MCF 10A (cell line): ENCODE data around the gene MRPL20. TPM values are rescaled to one million over a fixed set of nuclear protein-coding genes. Genes with fewer than 3 reads are reported as not detected.
"Not testable (repeated sequence)": the region's sequence is repeated elsewhere in the genome, so short reads cannot be mapped to it uniquely, and the experiment has no call there.

Experiments
- BruUV-seq: library from RNA; stranded (reverse); fragments of 400-500 nt; replicated peaks from 2 replicates; lab custom pipeline; 2021; lab: Mats Ljungman, UMichigan
- CTCF ChIA-PET: fragments of 300-600 bp; sonication (Branson Sonifier 250); formaldehyde crosslinking; extraction: SDS; loops from one replicate; lab custom pipeline; 2021; ENCODE audit warnings: antibody characterized with exemption, inconsistent platforms; lab: Yijun Ruan, JAX
- POLR2A ChIA-PET: fragments of 300-600, 350-650 bp; sonication (Branson Sonifier 250); formaldehyde crosslinking; extraction: SDS; loops from one replicate; lab custom pipeline; 2020; ENCODE audit warnings: antibody characterized with exemption, inconsistent platforms; lab: Yijun Ruan, JAX
- DNase-seq: peaks from one replicate; pipeline ENCODE4 v3.0.0-alpha.2; 2018; ENCODE audit not compliant: unreplicated experiment
- H3K27ac Mint-ChIP-seq: one replicate; pipeline ENCODE4 v1.8.0; 2022; ENCODE audit warnings: mild to moderate bottlenecking, low read depth, mixed read lengths; ENCODE audit not compliant: unreplicated experiment
- H3K27me3 Mint-ChIP-seq: one replicate; pipeline ENCODE4 v1.8.0; 2022; ENCODE audit warnings: mixed read lengths; ENCODE audit not compliant: insufficient read depth, unreplicated experiment
- H3K36me3 Mint-ChIP-seq: one replicate; pipeline ENCODE4 v1.8.0; 2022; ENCODE audit warnings: mild to moderate bottlenecking, moderate library complexity, mixed read lengths; ENCODE audit not compliant: insufficient read depth, unreplicated experiment
- H3K4me1 Mint-ChIP-seq: one replicate; pipeline ENCODE4 v1.8.0; 2022; ENCODE audit warnings: mixed read lengths; ENCODE audit not compliant: insufficient read depth, unreplicated experiment
- H3K4me3 Mint-ChIP-seq: one replicate; pipeline ENCODE4 v1.8.0; 2022; ENCODE audit warnings: mild to moderate bottlenecking, moderate library complexity, mixed read lengths; ENCODE audit not compliant: unreplicated experiment
- H3K9me3 Mint-ChIP-seq: one replicate; pipeline ENCODE4 v1.8.0; 2022; ENCODE audit warnings: mixed read lengths; ENCODE audit not compliant: unreplicated experiment
- CTCF ChIP-seq: fragments of 200-600 bp; IDR thresholded peaks from one replicate; pipeline ENCODE4 v1.8.0; 2022; ENCODE audit warnings: antibody characterized with exemption, mild to moderate bottlenecking; ENCODE audit not compliant: unreplicated experiment
- intact Hi-C: fragments of 100-400 bp; cut with micrococcal nuclease; formaldehyde crosslinking; loops from 2 replicates; pipeline ENCODE4 v1.14.1; 2022
- total RNA-seq: library from RNA; stranded (reverse); gene quantifications from 2 replicates; pipeline ENCODE4 v1.2.3, GENCODE V29; 2022

Gene MRPL20
- total RNA-seq, 1 experiment from 2014 or later: 137 TPM

GRCh38 chr1:1452882-1453281 is 45.8 kb upstream of the MRPL20 start:
- CTCF ChIA-PET: no interaction called here
- H3K27ac Mint-ChIP-seq: no peak overlapping the region
- BruUV-seq: no TSS peak
- H3K36me3 Mint-ChIP-seq: no peaks in the 10 kb centered on the region
- intact Hi-C loops: no loop called here
- H3K4me3 Mint-ChIP-seq: no peak overlapping the region
- TF ChIP-seq CTCF: no peak
- H3K27me3 Mint-ChIP-seq: peaks cover 15% of the 10 kb centered on the region
- POLR2A ChIA-PET: no interaction called here
- no peaks in the 10 kb centered on the region for H3K4me1 Mint-ChIP-seq
- DNase-seq: no peak
- no peaks in the 10 kb centered on the region for H3K9me3 Mint-ChIP-seq

GRCh38 chr1:1452365-1452739 is 45.3 kb upstream of the MRPL20 start:
- not testable (repeated sequence) for DNase-seq

DNA sequence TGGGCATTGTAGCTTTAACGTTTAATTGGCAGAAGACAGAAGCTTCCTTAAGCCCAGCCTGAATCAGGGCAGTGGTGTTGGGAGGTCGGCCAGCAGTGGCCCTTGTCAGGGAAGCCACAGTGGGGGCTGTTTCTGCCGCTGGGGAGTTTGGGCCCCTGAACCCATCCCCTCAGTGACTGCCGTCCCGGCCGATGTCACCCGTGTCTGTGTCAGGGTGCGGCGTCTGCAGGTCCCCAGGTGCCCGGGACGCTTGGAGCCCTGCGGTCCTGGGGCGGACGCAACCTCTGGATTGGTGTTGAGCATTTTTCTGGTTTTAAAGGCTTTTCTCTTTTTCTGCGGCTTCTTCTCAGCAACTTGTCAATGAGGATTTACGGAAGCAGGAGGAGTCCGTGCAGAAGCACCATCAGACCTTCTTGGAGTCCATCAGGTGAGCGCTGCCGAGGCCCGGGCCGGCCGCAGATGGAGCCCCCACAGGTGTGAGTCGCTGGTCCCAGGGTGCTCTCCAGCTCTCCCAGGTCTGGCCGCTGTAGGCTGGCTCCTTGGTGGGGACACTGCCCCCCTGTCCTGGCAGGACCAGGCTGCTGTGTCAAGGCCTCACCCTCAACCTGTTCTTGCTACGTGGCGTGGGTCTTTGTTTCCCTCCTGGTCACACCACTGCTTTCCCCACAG is 44.7 kb upstream of the MRPL20 start:
- no peak overlapping the region for H3K27ac Mint-ChIP-seq
- BruUV-seq: no TSS peak
- no peaks in the 10 kb centered on the region for H3K36me3 Mint-ChIP-seq
- no peak overlapping the region for H3K4me3 Mint-ChIP-seq
- no peaks in the 10 kb centered on the region for H3K9me3 Mint-ChIP-seq
- H3K4me1 Mint-ChIP-seq: no peaks in the 10 kb centered on the region
- H3K27me3 Mint-ChIP-seq: peaks cover 15% of the 10 kb centered on the region
- ChIA-PET CTCF (interaction anchor here (0.6 to 1.8 kb wide), 2 partner anchors 10 to 14 kb away, joined by 4 to 6 read pairs; no protein-coding TSS in a partner anchor), POLR2A (no interaction called here)
- no peak for TF ChIP-seq CTCF
- DNase-seq: no peak
- intact Hi-C loops: no loop called here

More at GRCh38 chr1:1452365-1452739, 45.3 kb upstream of the MRPL20 start:
- POLR2A ChIA-PET, H3K4me1 Mint-ChIP-seq, H3K27ac Mint-ChIP-seq, intact Hi-C loops, BruUV-seq, H3K9me3 Mint-ChIP-seq, H3K36me3 Mint-ChIP-seq, H3K4me3 Mint-ChIP-seq: not testable (repeated sequence)
- H3K27me3 Mint-ChIP-seq: peaks cover 15% of the 10 kb centered on the region
- CTCF ChIA-PET: interaction anchor here (1.8 kb wide), 1 partner anchor 11 kb away, joined by 6 read pairs; no protein-coding TSS in a partner anchor

- H3K27ac Mint-ChIP-seq, POLR2A ChIA-PET, DNase-seq, H3K4me1 Mint-ChIP-seq, intact Hi-C loops, H3K9me3 Mint-ChIP-seq, H3K36me3 Mint-ChIP-seq, BruUV-seq, H3K4me3 Mint-ChIP-seq: not testable (repeated sequence)
- peaks cover 15% of the 10 kb centered on the region for H3K27me3 Mint-ChIP-seq
- CTCF ChIA-PET: interaction anchor here (1.8 kb wide), 1 partner anchor 9 kb away, joined by 6 read pairs; no protein-coding TSS in a partner anchor
Measured at GRCh38 chr1:1450616-1451015, 43.5 kb upstream of the MRPL20 start.

GRCh38 chr1:1449099-1449739 is 42.1 kb upstream of the MRPL20 start, which contains the start of gene ATAD3C:
ATAD3C (plus strand) TSS chr1:1449689; CDS start chr1:1450684, 995 bp downstream.
- no peak for TF ChIP-seq CTCF
- intact Hi-C loops: no loop called here
- no peak for DNase-seq
- Mint-ChIP-seq H3K27ac (no peak within 1 kb of the TSS), H3K4me1 (no peaks in the 10 kb centered on the region), H3K27me3 (peaks cover 15% of the 10 kb centered on the region), H3K36me3 (no peaks in the 10 kb centered on the region), H3K9me3 (no peaks in the 10 kb centered on the region), H3K4me3 (no peak within 1 kb of the TSS)
- CTCF ChIA-PET: interaction anchor here (1.4 kb wide), 1 partner anchor 9 kb away, joined by 3 read pairs; no protein-coding TSS in a partner anchor
- POLR2A ChIA-PET: no interaction called here
- BruUV-seq: no TSS peak

DNA sequence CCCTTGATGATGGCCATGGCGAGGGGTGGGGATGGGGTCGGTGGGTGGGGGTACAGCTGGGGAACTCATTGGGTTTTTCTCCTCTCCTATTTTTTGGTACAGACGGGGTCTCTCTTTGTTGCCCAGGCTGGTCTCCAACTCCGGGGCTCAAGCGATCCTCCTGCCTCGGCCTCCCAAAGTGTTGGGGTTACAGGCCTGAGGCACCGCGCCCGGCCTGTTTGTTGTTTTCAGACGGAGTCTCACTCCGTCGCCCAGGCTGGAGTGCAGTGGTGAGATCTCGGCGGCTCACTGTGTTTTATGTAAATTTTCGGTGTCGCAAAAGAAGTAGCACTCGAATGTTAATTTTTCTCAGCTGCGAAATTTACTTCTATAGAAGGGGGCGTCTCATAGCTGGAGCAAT is 39.5 kb upstream of the MRPL20 start:
- BruUV-seq, H3K4me3 Mint-ChIP-seq, intact Hi-C loops, H3K36me3 Mint-ChIP-seq, H3K4me1 Mint-ChIP-seq, CTCF ChIA-PET, POLR2A ChIA-PET, H3K9me3 Mint-ChIP-seq, H3K27ac Mint-ChIP-seq, DNase-seq: not testable (repeated sequence)
- H3K27me3 Mint-ChIP-seq: peaks cover 15% of the 10 kb centered on the region
